GM18520 (cell line): ENCODE data around the gene DHRS7C.

Experiments
- ATAC-seq: cut with Tn5 transposase; IDR thresholded peaks from one replicate; pipeline ENCODE4 v1.9.1; 2021; ENCODE audit not compliant: unreplicated experiment

The DHRS7C gene

GRCh38 chr17:9790889-9791876, at the start of gene DHRS7C:
Gene DHRS7C, minus strand, starts transcription at chr17:9791592. Its CDS starts 308 bp downstream, at chr17:9791284.
- no peak for ATAC-seq

- ATAC-seq, result no peak
These were observed 48.0 kb upstream of the DHRS7C start for GRCh38 chr17:9839433-9839832.

GRCh38 chr17:9837551-9838471, 46.4 kb upstream of the DHRS7C start:
- no peak for ATAC-seq

- no peak for ATAC-seq
These were observed 42.5 kb upstream of the DHRS7C start for GRCh38 chr17:9833922-9834321.

GRCh38 chr17:9830711-9831110, 39.3 kb upstream of the DHRS7C start:
- no peak for ATAC-seq

- no peak for ATAC-seq
These were observed 38.0 kb upstream of the DHRS7C start for GRCh38 chr17:9829343-9829742.

GRCh38 chr17:9828296-9829295, 37.2 kb upstream of the DHRS7C start:
- no peak for ATAC-seq

- no peak for ATAC-seq
These were observed 34.3 kb upstream of the DHRS7C start, which contains the start of gene GLP2R for GRCh38 chr17:9825641-9826150. Gene GLP2R, plus strand, starts transcription at chr17:9825924. Its CDS starts 140 bp downstream, at chr17:9826064.

GRCh38 chr17:9824797-9825338, 33.5 kb upstream of the DHRS7C start:
- no peak for ATAC-seq

GRCh38 chr17:9824094-9824493, 32.7 kb upstream of the DHRS7C start:
- ATAC-seq, result no peak

GRCh38 chr17:9821921-9822320, 30.5 kb upstream of the DHRS7C start, which contains the start of gene GSG1L2:
Gene GSG1L2, minus strand, starts transcription at chr17:9822079. Its CDS starts 8 bp downstream, at chr17:9822071.
- no peak for ATAC-seq

- ATAC-seq, result no peak
These were observed 29.1 kb upstream of the DHRS7C start for GRCh38 chr17:9820448-9820847.

- ATAC-seq, result no peak
These were observed 27.4 kb upstream of the DHRS7C start for GRCh38 chr17:9818760-9819159.

GRCh38 chr17:9817086-9817485, 25.7 kb upstream of the DHRS7C start:
- no peak for ATAC-seq

GRCh38 chr17:9816472-9816871, 25.1 kb upstream of the DHRS7C start:
- ATAC-seq, result no peak

GRCh38 chr17:9814337-9814945, 23.0 kb upstream of the DHRS7C start:
- no peak for ATAC-seq

- no peak for ATAC-seq
These were observed 21.8 kb upstream of the DHRS7C start for GRCh38 chr17:9813166-9813565.

- no peak for ATAC-seq
These were observed 20.1 kb upstream of the DHRS7C start for GRCh38 chr17:9811537-9811936.

- no peak for ATAC-seq
These were observed 19.7 kb upstream of the DHRS7C start for GRCh38 chr17:9811086-9811485.
